Measurements from ENCODE around the gene ACR. TPM values are rescaled to one million over a fixed set of nuclear protein-coding genes. Genes with fewer than 3 reads are reported as not detected.
A peak's percentile ranks its signal among the peaks of the same experiment; 100 is the strongest.

ACR gene
- total and polyA plus RNA-seq, 2 of the 4 experiments (the other 2 are of a cell fraction) = not detected

DNA sequence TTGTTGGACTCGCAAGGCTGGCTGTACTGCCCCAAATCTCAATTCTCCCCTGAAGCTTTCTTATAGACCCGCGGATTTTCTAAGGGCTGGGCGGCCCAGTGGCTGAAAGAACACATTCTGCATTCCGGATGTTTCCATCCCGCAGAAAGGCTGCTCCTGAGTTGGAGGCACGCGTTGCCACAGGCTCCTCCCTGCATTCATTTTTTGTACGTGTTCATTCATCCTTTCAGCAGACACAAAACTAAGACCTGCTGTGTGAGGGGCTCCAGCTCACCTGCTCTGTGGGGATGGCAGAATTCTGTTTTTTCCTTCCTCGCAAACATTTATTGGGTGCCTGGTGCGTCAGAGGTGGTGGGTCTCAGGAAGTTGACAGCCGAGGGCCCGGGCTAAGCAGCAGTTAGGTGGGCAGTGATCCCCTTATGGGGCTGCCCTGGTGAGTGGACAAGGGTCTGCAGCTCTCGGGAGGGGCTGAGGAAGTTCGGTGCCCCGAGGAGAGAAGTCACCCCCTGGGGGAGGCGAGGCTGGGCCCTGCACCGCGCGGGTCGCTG lies 41.7 kb upstream of the ACR start:
- peaks cover 4% of the 10 kb centered on the region; the same call in 1 of the 2 replicates for H4K20me1 ChIP-seq (ENCODE audit: insufficient read depth, low read length)
- in situ Hi-C loops (cut with MboI; ENCODE audit: low sequenced_read_pairs) = no loop called here
- no peak overlapping the region for H3K14ac ChIP-seq (replicated peaks; ENCODE audit: low read depth, low read length)

More for the DNA sequence above, 41.7 kb upstream of the ACR start:
- H2AK5ac ChIP-seq (ENCODE audit: low read depth, low read length) = no peak overlapping the region
- peak overlapping the region; percentile 86 for H2AFZ ChIP-seq (replicated peaks; ENCODE audit: low read length, poor library complexity)
- H3K9ac ChIP-seq (ENCODE audit: low read depth, low read length) = no peak overlapping the region
- H2BK15ac ChIP-seq (ENCODE audit: low read depth, low read length) = no peak overlapping the region
- WGBS, 2 experiments (ENCODE audit: extremely low coverage in 2 of 2, insufficient read length in 1 of 2) = 90% methylated on average over 2 of the region's 21 CpGs; no CpG with 5 or more reads in 1 of the 2 experiments
- ChIA-PET POLR2A (ENCODE audit: unreplicated experiment) (no interaction called here), CTCF (no interaction called here)
- DNase-seq (no peak), ATAC-seq (ENCODE audit: low read depth) (no peak; the same call in 1 of the 2 replicates)
- no peaks in the 10 kb centered on the region for H3K9me1 ChIP-seq (ENCODE audit: insufficient read depth, low read length)
- no peak overlapping the region for H4K8ac ChIP-seq (ENCODE audit: low read depth in 2 of 2, low read length in 2 of 2)
- H3K4me3 ChIP-seq (ENCODE audit: insufficient read depth, low read depth, low read length) = no peak overlapping the region; the same call in 1 of the 2 replicates
- H3K27ac ChIP-seq (ENCODE audit: insufficient read depth, low read length) = no peak overlapping the region
- H4K5ac ChIP-seq (ENCODE audit: low read depth, low read length) = no peak overlapping the region
- no peak overlapping the region for H2BK120ac ChIP-seq (ENCODE audit: low read depth, low read length)
- BruUV-seq (replicated peaks) = no TSS peak
- H3K18ac ChIP-seq (ENCODE audit: low read depth, low read length) = no peak overlapping the region
- dilution Hi-C loops (cut with HindIII; ENCODE audit: low sequenced_read_pairs, unreplicated experiment) = no loop called here
- H2AK9ac ChIP-seq (replicated peaks; ENCODE audit: low read depth, low read length, poor library complexity) = peak overlapping the region; percentile 52
- peaks cover 3 to 12% of the 10 kb centered on the region in 2 experiments; a peak in 2 of 4 replicates for H3K79me1 ChIP-seq (ENCODE audit: low read depth in 1 of 2, low read length in 2 of 2)
- H3K27me3 ChIP-seq (ENCODE audit: control insufficient read depth, insufficient read depth, low read length) = peaks cover 12% of the 10 kb centered on the region
- H3K4me2 ChIP-seq (ENCODE audit: low read depth, low read length) = no peak overlapping the region
- no peaks in the 10 kb centered on the region for H3K9me3 ChIP-seq (ENCODE audit: control insufficient read depth, insufficient read depth, low read length)
- TF ChIP-seq NFE2L2 (IDR thresholded peaks at IDR 0.05; ENCODE audit: low read depth, low read length) (no peak), CHD1 (IDR thresholded peaks at IDR 0.05; ENCODE audit: low read depth, low read length) (no peak), ELK1 (IDR thresholded peaks at IDR 0.05; ENCODE audit: borderline replicate concordance, low read depth, low read length) (no peak), CEBPB (IDR thresholded peaks at IDR 0.05; ENCODE audit: low read depth, low read length) (no peak), RCOR1 (IDR thresholded peaks at IDR 0.05; ENCODE audit: insufficient replicate concordance, low read length) (no peak), MXI1 (IDR thresholded peaks at IDR 0.05; ENCODE audit: borderline replicate concordance, low read depth, low read length) (no peak), MAFK (IDR thresholded peaks at IDR 0.05; ENCODE audit: low read depth, low read length) (no peak), SMC3 (IDR thresholded peaks at IDR 0.05; ENCODE audit: low read depth, low read length) (no peak), RAD21 (IDR thresholded peaks at IDR 0.05; ENCODE audit: low read length) (no peak), FOS (IDR thresholded peaks at IDR 0.05; ENCODE audit: low read depth, low read length) (no peak), MAZ (IDR thresholded peaks at IDR 0.05; ENCODE audit: borderline replicate concordance, low read depth, low read length) (no peak), POLR2A (IDR thresholded peaks at IDR 0.05; ENCODE audit: low read depth, low read length) (no peak), RFX5 (IDR thresholded peaks at IDR 0.05; ENCODE audit: low read depth, low read length) (no peak), USF2 (IDR thresholded peaks at IDR 0.05; ENCODE audit: low read depth, low read length) (no peak), BHLHE40 (IDR thresholded peaks at IDR 0.05; ENCODE audit: low read depth, low read length) (no peak)
- TF ChIP-seq, protein P1, sequence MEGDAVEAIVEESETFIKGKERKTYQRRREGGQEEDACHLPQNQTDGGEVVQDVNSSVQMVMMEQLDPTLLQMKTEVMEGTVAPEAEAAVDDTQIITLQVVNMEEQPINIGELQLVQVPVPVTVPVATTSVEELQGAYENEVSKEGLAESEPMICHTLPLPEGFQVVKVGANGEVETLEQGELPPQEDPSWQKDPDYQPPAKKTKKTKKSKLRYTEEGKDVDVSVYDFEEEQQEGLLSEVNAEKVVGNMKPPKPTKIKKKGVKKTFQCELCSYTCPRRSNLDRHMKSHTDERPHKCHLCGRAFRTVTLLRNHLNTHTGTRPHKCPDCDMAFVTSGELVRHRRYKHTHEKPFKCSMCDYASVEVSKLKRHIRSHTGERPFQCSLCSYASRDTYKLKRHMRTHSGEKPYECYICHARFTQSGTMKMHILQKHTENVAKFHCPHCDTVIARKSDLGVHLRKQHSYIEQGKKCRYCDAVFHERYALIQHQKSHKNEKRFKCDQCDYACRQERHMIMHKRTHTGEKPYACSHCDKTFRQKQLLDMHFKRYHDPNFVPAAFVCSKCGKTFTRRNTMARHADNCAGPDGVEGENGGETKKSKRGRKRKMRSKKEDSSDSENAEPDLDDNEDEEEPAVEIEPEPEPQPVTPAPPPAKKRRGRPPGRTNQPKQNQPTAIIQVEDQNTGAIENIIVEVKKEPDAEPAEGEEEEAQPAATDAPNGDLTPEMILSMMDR (conservative IDR thresholded peaks at IDR 0.05; ENCODE audit: low read depth, low read length) = no peak
- H2BK20ac ChIP-seq (ENCODE audit: low read depth, low read length) = no peak overlapping the region
- H3K23ac ChIP-seq (ENCODE audit: low read depth, low read length) = no peak overlapping the region
- no peaks in the 10 kb centered on the region for H3K36me3 ChIP-seq (ENCODE audit: control insufficient read depth, insufficient read depth, low read length)
- H3K56ac ChIP-seq (ENCODE audit: extremely low read depth, insufficient read depth, low read length) = no peak overlapping the region
- H4K91ac ChIP-seq (ENCODE audit: insufficient read depth, low read depth, low read length) = no peak overlapping the region
- intact Hi-C loops (cut with micrococcal nuclease) = no loop called here
- no peak overlapping the region for H3K4ac ChIP-seq (ENCODE audit: low read depth, low read length)
- H3K4me1 ChIP-seq (ENCODE audit: control insufficient read depth, insufficient read depth, low read length) = peaks cover 4% of the 10 kb centered on the region
- H2BK5ac ChIP-seq (ENCODE audit: low read depth, low read length, poor library complexity, severe bottlenecking) = no peak overlapping the region

Data from IMR-90 (cell line).